ENCODE data around the gene C10orf71. TPM values are rescaled to one million over a fixed set of nuclear protein-coding genes. Genes with fewer than 3 reads are reported as not detected.

Gene C10orf71
- total and polyA plus RNA-seq, 12 donors: 0.08 to 0.10 TPM; not detected in 10

DNA sequence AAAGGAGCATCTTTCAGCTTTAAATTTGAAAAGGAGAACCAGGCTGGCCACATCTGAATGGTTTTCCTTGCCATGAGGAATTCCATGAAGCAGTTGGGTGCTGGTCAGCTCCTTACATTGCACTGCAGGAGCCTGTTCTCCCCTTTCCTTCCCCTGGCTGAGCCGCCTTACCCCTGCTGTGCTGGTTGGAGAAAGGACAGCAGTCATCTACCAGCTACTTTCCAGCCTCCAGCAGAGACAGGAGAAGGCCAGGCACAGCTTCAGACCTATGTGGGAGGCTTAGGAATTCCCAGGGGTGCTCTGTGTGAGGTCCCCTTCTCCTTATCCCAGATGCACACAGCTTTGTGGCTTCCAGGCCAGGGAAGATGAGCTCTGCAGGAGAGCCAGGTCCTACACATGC is 4.7 kb downstream of the C10orf71 start:
- Histone ChIP-seq H3K4me3 (no peak overlapping the region), H3K4me1 (replicated peaks in 1 of 2) (no peaks in the 10 kb centered on the region), H3K9me3 (replicated peaks in 1 of 3) (no peaks in the 10 kb centered on the region), H3K27me3 (no peaks in the 10 kb centered on the region), H3K27ac (no peak overlapping the region), H3K36me3 (replicated peaks in 1 of 2) (no peaks in the 10 kb centered on the region)
- no peak for DNase-seq
- intact Hi-C loops (cut with DNase I): no loop called here
- 60 to 100% (median 90%) methylated on average over 1 of the region's 1 CpG for WGBS, 4 donors
- TF ChIP-seq POLR2A (IDR thresholded peaks at IDR 0.05): no peak
- TF ChIP-seq, protein P1, sequence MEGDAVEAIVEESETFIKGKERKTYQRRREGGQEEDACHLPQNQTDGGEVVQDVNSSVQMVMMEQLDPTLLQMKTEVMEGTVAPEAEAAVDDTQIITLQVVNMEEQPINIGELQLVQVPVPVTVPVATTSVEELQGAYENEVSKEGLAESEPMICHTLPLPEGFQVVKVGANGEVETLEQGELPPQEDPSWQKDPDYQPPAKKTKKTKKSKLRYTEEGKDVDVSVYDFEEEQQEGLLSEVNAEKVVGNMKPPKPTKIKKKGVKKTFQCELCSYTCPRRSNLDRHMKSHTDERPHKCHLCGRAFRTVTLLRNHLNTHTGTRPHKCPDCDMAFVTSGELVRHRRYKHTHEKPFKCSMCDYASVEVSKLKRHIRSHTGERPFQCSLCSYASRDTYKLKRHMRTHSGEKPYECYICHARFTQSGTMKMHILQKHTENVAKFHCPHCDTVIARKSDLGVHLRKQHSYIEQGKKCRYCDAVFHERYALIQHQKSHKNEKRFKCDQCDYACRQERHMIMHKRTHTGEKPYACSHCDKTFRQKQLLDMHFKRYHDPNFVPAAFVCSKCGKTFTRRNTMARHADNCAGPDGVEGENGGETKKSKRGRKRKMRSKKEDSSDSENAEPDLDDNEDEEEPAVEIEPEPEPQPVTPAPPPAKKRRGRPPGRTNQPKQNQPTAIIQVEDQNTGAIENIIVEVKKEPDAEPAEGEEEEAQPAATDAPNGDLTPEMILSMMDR (IDR thresholded peaks at IDR 0.05): no peak

DNA sequence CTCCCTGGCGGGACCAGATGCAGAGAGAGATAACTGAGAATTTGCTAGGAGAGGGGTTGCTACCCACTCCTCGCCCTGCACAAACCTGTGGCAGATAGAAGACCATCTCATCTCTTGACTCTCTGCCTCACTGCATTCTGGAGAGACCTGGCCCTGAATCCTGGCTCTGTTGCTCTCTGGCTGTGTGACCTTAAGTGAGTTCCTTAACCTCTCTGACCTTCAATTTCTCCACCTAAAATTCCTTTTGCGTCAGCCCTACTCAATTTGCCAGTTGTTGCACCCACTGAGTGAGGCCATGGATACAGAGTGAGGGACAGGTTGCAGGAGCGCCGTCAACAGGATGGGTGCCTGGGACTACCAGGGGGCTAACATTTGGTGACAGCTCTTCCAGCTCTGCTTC is 5.2 kb downstream of the C10orf71 start:
- Histone ChIP-seq H3K27ac (no peak overlapping the region), H3K4me1 (replicated peaks in 1 of 2) (no peaks in the 10 kb centered on the region), H3K27me3 (no peaks in the 10 kb centered on the region), H3K36me3 (replicated peaks in 1 of 2) (no peaks in the 10 kb centered on the region), H3K9me3 (replicated peaks in 1 of 3) (no peaks in the 10 kb centered on the region), H3K4me3 (no peak overlapping the region)
- TF ChIP-seq, protein P1 (IDR thresholded peaks at IDR 0.05): no peak
- no peak for TF ChIP-seq POLR2A (IDR thresholded peaks at IDR 0.05)
- intact Hi-C loops (cut with DNase I): no loop called here
- DNase-seq: no peak
- 81 to 87% (median 83%) methylated on average over 5 of the region's 5 CpGs for WGBS, 4 donors

DNA sequence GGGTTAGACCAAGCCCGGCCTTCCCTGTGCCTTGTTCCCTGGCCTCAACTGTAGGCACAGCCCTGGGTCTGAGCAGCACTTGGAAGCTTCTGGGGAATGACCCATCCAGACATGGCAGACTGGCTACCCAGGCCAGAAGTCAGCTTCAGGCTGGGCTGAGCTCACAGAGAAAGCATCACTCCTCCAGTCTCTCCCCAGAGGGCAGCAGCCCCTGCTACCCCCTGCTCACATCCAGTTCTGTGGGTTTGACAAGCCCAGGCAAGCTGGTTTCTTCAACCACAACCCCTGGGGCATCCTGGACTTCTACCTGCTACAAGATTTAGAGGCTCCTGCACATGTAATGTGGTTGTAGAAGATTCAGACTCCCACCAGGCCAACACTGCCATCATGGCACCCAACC is 9.0 kb downstream of the C10orf71 start:
- Histone ChIP-seq H3K27me3 (no peaks in the 10 kb centered on the region), H3K4me3 (no peak overlapping the region), H3K4me1 (replicated peaks in 1 of 2) (peaks cover 0 to 4% of the 10 kb centered on the region in 2 donors), H3K36me3 (replicated peaks in 1 of 2) (no peaks in the 10 kb centered on the region), H3K27ac (no peak overlapping the region), H3K9me3 (replicated peaks in 1 of 3) (no peaks in the 10 kb centered on the region)
- TF ChIP-seq, protein P1 (IDR thresholded peaks at IDR 0.05): no peak
- no peak for TF ChIP-seq POLR2A (IDR thresholded peaks at IDR 0.05)
- 92 to 100% (median 98%) methylated on average over 1 of the region's 1 CpG for WGBS, 4 donors
- DNase-seq: no peak
- intact Hi-C loops (cut with DNase I): no loop called here

DNA sequence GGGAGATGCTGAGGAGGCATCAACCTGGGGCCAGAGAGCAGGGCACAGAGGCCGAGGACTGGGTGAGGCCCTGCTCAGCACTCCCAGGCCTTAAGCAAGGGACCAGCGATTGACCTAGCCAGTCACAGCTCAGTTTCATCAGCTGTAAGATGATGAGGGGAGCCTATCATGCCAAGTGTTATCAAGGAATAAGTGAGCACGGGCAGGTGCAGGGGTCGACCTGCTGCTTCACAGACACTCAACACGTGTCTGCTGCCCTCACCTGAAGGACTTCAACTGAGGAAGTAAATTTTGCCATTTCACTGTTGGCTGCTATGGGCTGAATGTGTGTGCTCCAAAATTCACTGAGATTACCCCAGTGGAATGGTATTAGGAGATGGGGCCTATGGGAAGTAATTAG is 9.9 kb downstream of the C10orf71 start:
- no peaks in the 10 kb centered on the region for H3K27me3 ChIP-seq
- no peaks in the 10 kb centered on the region for H3K36me3 ChIP-seq (replicated peaks in 1 of 2)
- no peak overlapping the region for H3K4me3 ChIP-seq
- H3K27ac ChIP-seq: no peak overlapping the region
- no peak for DNase-seq
- no peak for TF ChIP-seq POLR2A (IDR thresholded peaks at IDR 0.05)
- TF ChIP-seq, protein P1 (IDR thresholded peaks at IDR 0.05): no peak
- intact Hi-C loops (cut with DNase I): no loop called here
- 91 to 96% (median 94%) methylated on average over 4 to 5 of the region's 5 CpGs for WGBS, 4 donors
- peaks cover 0 to 4% of the 10 kb centered on the region in 2 donors for H3K4me1 ChIP-seq (replicated peaks in 1 of 2)
- no peaks in the 10 kb centered on the region for H3K9me3 ChIP-seq (replicated peaks in 1 of 3)
